ENCODE results near the gene NT5DC2.

The NT5DC2 gene

DNA sequence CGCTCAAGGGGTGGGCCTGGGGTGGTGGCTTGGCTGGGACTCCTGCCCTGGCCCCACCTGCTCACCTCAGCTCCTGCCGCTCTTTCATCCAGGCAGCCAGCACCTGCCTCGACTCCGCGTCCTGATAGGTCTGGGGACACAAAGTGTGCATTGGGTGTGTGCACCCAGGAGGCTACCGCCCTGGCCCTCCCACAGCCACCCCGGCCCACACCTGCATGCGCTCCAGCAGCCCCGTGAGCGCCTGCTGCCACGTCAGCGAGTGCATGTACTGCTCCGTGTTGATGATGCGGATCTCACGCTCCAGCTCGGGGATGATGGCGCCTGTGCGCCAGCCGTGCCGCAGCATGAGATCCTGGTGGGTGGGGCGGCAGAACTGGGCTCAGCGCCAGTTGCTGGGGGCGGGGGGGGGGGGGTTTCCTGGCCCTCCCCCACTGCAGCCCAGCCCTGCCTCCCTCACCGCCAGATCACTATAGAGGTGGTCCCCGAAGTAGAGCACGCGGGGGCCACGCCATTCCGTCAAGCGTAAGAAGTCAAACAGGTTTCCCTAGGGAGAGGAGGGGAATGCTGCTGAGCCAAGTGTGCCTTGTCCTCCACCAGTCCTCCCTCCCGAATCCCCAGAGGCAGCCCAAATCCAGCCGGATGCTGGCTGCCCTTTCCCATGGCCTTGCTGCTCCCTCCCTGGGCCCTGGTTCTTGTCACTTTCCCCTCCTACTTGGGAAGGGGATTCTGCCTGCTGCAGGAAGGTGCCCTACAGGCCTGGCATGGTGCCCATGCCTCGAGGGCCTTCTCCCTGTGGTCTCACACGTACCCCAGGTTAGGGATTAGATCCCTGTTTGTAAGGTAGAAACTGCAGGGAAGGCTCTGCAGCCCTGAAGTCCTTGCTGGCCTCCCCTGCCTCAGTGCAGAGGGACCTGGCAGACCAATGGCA lies 8.6 kb downstream of the NT5DC2 start:
- DNase-seq (ENCODE audit: low spot score), result no peak

DNA sequence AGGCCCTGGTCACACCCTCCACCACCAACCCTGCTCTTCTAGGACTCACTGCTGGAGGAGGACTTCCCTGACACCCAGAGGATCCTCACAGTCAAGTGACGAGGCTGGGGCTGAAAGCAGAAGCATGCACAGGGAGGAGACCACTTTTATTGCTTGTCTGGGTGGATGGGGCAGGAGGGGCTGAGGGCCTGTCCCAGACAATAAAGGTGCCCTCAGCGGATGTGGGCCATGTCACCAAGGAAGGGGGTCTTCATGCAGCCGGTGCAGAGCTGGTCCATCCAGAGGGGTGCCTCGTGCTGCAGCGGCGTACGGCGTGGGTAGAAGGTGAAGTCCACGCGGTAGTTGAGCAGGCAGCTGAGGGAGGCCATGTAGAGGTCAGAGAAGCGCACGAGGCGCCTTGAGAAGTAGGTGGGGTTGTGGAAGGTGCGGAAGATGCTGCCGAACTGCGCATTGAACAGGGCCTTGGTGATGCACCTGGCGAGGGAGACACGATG lies 9.4 kb downstream of the NT5DC2 start:
- DNase-seq (ENCODE audit: low spot score), result no peak

DNA sequence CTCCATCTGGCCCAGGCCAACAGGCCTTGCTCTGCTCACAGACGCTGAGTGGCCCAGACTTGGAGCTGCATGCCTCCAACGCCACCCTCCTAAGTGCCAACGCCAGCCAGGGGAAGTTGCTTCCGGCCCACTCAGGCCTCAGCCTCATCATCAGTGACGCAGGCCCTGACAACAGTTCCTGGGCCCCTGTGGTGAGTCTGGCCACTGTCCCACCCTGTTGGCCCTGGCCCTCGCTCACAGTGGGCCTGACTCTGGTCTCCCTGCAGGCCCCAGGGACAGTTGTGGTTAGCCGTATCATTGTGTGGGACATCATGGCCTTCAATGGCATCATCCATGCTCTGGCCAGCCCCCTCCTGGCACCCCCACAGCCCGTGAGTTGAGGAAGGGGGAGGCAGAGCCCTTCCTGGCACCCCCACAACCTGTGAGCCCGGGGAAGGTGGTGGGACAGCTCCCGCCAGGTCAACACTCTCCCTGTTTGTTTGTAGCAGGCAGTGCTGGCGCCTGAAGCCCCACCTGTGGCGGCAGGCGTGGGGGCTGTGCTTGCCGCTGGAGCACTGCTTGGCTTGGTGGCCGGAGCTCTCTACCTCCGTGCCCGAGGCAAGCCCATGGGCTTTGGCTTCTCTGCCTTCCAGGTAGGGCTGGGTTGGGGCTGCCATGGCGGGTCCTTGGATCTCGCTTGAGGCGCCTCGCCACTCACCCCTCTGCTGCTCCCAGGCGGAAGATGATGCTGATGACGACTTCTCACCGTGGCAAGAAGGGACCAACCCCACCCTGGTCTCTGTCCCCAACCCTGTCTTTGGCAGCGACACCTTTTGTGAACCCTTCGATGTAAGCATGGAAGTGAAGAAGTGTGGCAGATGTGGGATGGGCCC lies 10.0 kb downstream of the NT5DC2 start:
- no peak for DNase-seq (ENCODE audit: low spot score)

DNA sequence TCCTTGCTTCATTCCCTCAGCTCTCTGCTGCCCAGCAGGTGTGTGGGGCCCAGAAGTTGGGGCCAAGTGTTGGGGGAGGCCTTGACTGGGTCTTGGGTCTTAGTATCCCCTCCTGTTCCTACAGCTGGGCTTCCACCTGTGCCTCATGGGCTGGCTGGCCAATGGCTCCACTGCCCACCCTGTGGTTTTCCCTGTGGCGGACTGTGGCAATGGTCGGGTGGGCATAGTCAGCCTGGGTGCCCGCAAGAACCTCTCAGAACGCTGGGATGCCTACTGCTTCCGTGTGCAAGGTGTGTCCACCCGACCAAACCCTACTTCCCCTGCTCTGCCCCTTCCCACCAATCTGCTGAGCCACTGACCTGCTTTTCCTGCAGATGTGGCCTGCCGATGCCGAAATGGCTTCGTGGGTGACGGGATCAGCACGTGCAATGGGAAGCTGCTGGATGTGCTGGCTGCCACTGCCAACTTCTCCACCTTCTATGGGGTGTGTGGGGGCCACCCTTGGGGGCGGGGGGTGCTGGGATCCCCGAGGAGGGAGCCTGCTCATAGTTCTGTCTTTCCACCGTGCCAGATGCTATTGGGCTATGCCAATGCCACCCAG lies 10.9 kb downstream of the NT5DC2 start:
- DNase-seq (ENCODE audit: low spot score), result no peak

DNA sequence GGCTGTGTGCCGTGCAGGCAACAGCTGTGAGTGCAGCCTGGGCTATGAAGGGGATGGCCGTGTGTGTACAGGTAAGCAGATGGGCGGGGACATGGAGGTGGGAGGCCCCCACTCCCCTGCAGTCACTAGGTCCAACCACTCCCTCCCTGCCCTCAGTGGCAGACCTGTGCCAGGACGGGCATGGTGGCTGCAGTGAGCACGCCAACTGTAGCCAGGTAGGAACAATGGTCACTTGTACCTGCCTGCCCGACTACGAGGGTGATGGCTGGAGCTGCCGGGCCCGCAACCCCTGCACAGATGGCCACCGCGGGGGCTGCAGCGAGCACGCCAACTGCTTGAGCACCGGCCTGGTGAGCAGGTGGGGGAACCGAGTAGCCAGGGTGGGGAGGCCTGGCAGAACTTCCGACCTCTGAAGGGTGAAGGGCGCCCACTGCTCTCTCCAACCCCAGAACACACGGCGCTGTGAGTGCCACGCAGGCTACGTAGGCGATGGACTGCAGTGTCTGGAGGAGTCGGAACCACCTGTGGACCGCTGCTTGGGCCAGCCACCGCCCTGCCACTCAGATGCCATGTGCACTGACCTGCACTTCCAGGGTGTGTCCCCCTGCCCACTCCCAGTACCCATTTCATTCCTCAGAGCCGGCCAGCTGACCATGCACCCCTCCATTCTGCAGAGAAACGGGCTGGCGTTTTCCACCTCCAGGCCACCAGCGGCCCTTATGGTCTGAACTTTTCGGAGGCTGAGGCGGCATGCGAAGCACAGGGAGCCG lies 11.6 kb downstream of the NT5DC2 start:
- DNase-seq (ENCODE audit: low spot score), result no peak

DNA sequence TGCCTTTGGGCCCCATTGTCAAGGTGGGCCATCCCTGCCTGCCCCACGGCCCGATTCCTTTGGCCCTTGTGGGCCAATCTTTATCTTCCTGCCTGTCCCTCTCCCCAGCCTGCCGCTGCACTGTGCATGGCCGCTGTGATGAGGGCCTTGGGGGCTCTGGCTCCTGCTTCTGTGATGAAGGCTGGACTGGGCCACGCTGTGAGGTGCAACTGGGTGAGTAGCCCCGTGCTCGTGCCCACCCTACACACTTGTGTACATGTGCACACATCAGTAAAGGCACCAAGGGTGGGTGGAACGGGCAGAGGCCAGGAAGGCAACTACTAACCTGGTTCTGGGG lies 12.2 kb downstream of the NT5DC2 start:
- DNase-seq (ENCODE audit: low spot score), result no peak

DNA sequence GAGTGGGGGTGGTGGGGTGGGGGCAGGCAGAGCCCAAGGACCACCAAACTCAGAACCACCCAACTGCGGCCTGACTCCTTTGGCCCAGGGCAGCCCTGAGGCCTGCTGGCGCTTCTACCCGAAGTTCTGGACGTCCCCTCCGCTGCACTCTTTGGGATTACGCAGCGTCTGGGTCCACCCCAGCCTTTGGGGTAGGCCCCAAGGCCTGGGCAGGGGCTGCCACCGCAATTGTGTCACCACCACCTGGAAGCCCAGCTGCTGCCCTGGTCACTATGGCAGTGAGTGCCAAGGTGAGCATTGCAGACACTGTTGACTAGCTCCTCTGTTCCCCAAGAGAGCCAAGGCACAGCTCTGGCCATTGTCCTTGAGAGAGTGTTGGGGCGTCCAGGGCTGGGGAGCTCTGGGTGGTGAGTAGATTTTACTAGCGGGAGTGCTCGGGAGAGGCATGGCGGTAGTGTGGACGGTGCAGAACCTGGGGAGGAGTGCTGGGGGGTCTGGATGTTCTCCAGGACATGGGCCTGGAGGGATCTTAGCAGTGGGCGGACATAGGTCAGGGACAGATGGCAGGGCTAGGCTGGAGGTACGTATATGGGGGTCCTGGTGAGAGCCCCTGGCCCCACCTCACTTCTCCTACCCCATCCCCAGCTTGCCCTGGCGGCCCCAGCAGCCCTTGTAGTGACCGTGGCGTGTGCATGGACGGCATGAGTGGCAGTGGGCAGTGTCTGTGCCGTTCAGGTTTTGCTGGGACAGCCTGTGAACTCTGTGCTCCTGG lies 12.8 kb downstream of the NT5DC2 start:
- DNase-seq (ENCODE audit: low spot score), result no peak

DNA sequence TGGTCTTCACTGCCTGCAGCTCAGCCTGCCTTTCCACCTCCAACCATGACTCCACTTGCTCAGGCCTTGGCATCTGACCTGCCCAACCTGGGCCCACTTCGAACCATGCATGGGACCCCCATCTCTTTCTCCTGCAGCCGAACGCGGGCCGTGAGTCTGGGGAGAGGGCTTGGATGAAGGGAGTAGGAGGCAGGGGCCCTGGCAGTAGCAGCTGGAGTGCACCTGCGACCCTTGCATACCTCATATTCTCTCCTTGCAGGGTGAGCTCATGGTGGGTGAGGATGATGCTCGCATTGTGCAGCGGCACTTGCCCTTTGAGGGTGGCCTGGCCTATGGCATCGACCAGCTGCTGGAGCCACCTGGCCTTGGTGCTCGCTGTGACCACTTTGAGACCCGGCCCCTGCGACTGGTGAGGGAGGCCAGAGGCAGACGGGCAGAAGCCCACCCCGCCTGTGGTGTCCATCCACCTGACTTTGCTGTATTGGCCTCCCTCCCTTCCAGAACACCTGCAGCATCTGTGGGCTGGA lies 13.5 kb downstream of the NT5DC2 start:
- DNase-seq (ENCODE audit: low spot score), result no peak

DNA sequence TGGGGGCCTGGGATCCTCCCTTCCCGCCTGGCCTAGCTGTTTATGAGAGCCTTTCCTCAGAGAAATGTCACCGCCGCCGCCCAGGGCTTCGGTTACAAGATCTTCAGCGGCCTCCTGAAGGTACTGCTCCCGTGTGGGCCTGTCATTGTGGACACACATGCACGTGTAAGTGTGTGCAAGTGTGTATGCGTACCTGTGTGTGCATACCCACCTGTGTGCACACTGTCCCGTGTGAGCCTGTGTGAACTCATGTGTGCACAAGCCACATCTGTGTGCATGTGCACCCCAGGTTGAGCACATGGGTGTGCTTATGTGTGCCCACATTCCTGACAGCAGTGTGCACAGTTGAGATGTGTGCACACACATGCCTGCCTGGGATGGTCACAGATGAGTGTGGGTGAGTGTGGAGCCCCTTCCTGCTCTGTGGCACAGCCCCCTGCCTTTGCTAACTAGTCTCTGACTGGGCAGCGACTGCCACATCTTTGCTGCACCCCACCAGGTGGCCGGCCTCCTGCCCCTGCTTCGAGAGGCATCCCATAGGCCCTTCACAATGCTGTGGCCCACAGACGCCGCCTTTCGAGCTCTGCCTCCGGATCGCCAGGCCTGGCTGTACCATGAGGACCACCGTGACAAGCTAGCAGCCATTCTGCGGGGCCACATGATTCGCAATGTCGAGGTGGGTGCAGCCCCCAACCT lies 14.1 kb downstream of the NT5DC2 start:
- DNase-seq (ENCODE audit: low spot score), result no peak

DNA sequence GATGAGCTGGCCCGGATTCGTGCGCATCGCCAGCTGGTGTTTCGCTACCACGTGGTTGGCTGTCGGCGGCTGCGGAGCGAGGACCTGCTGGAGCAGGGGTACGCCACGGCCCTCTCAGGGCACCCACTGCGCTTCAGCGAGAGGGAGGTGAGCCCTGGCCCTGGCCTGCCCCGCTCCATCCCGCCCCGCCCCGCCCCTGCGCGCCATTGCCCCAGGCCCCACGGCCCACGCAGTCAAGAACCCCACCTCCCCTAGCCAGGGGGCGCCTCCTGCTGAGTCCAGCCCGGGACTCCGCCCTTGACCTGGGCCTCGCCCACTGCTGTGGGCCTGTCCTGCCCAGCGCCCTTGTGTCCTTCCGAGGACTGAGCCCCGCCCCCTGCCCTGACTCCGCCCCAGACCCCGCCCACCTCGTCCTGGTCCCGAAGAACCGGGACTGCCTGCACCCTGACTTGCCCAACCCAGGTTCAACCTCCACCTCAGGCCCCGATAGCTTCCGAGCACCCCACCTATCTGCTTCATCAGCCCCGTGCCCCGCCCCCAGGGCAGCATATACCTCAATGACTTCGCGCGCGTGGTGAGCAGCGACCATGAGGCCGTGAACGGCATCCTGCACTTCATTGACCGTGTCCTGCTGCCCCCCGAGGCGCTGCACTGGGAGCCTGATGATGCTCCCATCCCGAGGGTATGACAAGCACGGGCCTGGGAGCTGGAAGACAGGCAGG lies 14.8 kb downstream of the NT5DC2 start:
- DNase-seq (ENCODE audit: low spot score), result no peak

DNA sequence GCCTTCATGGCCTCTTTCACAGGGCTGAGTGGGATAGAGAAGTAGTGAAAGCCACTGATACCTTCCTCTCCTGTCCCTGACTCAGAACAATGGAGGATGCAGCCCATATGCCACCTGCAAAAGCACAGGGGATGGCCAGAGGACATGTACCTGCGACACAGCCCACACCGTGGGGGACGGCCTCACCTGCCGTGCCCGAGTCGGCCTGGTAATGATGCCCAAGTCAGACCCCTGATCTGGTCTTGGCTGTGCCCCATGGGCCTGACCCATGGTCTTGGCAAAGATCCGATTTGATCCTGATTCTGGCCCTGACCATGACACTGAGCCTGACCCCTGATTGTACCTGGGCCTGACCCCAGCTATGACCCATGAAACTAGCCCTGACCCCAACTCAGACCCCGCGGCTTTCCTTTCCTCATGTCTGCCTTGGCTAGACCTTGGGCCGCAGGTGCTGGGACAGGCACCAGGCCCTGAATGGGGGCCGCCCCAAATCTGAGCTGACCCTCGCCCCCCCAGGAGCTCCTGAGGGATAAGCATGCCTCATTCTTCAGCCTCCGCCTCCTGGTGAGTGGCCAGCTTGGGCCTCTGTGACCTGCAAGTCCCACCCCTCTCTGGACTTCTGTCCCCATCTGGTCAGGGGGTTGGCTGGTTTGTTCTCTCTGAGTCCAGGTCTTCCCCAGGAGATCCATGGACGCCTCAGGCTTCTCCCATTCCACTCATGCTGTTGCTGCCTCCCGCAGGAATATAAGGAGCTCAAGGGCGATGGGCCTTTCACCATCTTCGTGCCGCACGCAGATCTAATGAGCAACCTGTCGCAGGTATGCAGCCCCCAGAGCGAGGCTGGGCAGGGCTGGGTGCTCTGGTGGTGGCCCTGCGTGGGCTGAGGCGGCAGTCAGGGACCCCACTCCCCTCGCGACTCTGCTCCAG lies 15.6 kb downstream of the NT5DC2 start:
- no peak for DNase-seq (ENCODE audit: low spot score)

DNA sequence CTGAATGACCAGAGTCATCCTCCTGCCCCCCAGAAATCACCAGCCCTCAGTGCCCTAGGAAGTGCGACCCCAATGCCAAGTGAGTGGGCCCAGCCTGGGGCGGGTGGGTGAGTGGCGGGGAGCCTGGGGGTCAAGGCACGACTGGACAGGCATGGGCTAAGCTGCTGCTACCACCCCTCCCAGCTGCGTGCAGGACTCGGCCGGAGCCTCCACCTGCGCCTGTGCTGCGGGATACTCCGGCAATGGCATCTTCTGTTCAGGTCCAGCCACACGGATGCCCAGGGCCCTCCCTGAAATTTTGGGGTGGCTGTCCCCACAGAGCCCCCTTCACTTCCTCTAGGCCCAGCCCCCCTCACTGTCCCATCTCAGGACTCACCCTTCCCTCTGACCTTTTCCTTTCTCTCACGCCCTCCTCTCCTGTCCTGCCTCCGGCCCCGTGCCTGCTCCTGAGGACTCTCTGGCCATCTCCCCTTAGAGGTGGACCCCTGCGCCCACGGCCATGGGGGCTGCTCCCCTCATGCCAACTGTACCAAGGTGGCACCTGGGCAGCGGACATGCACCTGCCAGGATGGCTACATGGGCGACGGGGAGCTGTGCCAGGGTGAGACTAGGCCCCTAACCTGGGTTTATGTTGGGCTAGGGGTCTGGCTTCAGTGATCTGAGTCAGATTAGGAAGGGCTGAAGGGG lies 17.0 kb downstream of the NT5DC2 start:
- no peak for DNase-seq (ENCODE audit: low spot score)

DNA sequence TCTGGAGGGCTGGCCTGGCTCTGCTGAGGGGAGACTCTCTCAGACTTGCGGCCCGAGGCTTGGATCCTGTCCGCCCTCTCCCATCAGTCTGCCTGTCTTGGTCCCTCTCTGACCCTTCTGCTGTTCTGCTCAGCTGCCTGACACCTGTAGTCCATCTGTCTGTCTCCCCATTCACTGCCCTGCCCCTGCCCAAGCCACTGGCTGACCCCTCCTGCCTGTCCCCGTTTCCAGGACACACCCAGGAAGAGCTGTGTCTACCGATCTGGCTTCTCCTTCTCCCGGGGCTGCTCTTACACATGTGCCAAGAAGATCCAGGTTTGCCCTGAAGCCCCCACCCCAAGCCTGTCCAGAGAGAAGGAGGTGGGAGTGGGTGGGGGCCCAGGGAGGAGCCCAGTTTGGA lies 18.5 kb downstream of the NT5DC2 start:
- no peak for DNase-seq (ENCODE audit: low spot score)

DNA sequence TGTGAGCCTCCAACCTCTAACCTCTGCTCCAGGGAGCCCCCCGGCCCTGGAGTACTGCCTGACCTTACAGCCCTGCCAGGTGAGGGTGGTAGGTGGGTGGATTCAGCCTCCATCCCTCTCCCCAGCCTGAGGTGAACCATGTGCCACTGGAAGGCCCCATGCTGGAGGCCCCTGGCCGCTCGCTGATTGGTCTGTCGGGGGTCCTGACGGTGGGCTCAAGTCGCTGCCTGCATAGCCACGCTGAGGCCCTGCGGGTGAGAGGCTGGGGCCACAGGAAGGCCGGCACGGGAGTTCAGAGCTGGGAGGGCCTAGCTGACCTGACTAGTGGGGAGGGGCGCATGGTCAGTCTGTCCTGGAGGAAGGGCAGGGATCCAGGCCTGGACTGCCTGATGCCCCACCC lies 19.1 kb downstream of the NT5DC2 start:
- DNase-seq (ENCODE audit: low spot score), result no peak

DNA sequence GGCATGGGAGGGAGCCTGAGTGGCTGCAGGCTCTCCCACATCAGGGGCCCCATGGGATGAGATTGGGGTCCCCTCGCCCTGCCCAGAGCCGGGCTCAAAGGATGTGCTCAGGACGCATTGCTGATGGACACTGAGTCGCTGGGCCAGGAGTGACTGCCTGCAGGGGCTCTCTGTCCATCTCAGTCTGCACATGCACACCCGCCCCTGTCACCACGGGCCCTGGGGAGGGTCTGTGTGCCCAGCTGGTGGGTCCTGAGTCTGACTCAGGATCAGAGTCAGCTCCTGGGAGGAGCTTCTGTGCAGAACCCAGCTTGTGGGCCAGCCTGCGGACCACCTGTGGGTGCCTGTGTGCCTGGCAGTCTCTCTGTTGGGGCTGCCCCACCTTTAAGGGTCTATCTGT lies 20.4 kb downstream of the NT5DC2 start:
- DNase-seq (ENCODE audit: low spot score), result no peak

DNA sequence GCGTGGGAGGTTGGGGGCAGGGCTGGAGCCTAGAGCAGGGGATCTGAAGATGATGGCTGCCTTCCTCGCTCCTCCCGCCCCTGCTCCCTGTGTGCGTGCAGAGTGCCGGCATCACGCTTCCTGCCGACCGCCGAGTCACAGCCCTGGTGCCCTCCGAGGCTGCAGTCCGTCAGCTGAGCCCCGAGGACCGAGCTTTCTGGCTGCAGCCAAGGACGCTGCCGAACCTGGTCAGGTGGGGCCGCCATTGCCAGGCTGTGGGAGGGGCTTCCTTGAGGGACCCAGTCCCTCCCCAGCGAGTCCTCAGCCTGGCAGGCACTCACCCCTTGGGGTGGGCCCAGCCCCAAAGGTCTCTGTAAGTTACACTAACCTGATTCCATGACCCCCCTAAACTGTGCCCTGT lies 20.9 kb downstream of the NT5DC2 start:
- no peak for DNase-seq (ENCODE audit: low spot score)

DNA sequence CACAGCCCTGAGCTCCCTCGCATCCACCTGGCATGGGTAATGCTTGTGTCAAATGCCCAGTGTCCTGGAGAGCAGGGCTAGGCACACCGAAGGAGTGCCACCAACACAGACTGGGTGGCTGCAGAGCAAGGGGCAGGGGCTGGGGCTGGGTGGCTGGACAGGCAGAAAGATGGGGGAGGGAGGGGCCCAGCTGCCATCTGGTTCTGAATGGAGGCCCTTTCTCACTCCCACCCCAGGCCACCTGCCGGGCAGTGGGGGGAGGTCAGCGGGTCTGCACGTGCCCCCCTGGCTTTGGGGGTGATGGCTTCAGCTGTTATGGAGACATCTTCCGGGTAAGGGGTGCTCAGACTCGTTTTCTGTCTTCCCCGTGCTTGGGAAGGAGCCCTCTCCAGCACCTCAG lies 21.6 kb downstream of the NT5DC2 start:
- DNase-seq (ENCODE audit: low spot score), result no peak

DNA sequence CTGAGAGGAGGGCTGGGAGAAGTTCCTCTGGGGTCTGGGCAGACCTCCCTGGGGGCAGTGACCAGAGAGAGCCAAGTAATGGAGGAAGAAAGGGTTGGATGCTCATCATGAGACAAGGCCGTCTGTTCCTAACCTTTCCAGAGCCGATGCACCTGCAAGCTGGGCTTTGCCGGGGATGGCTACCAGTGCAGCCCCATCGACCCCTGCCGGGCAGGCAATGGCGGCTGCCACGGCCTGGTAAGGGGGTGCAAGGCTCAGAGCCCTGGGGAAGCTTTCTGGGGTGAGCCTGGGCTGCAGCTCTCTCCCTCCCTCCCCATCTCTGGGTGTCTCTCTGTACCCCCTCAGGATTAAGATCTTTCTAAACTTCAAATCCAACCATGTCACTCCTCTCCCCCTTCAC lies 22.1 kb downstream of the NT5DC2 start:
- DNase-seq (ENCODE audit: low spot score), result no peak
